OCI-LY1 (cell line): Measurements from ENCODE around the gene ROR2.

Experiments used
- H2AFZ ChIP-seq: fragments of 200-600 bp; sonication (generic), shearing (Covaris generic); 2 replicates; pipeline ENCODE4 v1.6.0; 2014; ENCODE audit warnings: antibody characterized with exemption, mild to moderate bottlenecking, low read length
- H3F3A ChIP-seq: fragments of 200-600 bp; sonication (generic), shearing (Covaris generic); 2 replicates; pipeline ENCODE4 v1.6.0; 2014; ENCODE audit warnings: mild to moderate bottlenecking, antibody characterized with exemption, low read length, moderate library complexity; ENCODE audit not compliant: insufficient read depth
- H3K27ac ChIP-seq: fragments of 200-600 bp; sonication (generic); 2 replicates; pipeline ENCODE4 v1.5.1; 2014; ENCODE audit warnings: low read length, mixed run types, mild to moderate bottlenecking, low read depth; ENCODE audit not compliant: poor library complexity, severe bottlenecking
- H3K27me3 ChIP-seq: fragments of 200-600 bp; sonication (generic); 2 replicates; pipeline ENCODE4 v1.6.0; 2014; ENCODE audit warnings: antibody characterized with exemption, mild to moderate bottlenecking, low read length, moderate library complexity; ENCODE audit not compliant: insufficient read depth
- H3K36me3 ChIP-seq: fragments of 200-600 bp; sonication (generic); 2 replicates; pipeline ENCODE4 v1.6.1; 2014; ENCODE audit warnings: mild to moderate bottlenecking, antibody characterized with exemption, low read length, moderate library complexity, mixed read lengths; ENCODE audit not compliant: insufficient read depth
- H3K4me1 ChIP-seq: fragments of 200-600 bp; sonication (generic); 2 replicates; pipeline ENCODE4 v1.5.1; 2014; ENCODE audit warnings: mild to moderate bottlenecking, low read length, moderate library complexity; ENCODE audit not compliant: insufficient read depth, severe bottlenecking
- H3K4me2 ChIP-seq: fragments of 200-600 bp; sonication (generic), shearing (Covaris generic); 2 replicates; pipeline ENCODE4 v1.6.1; 2014; ENCODE audit warnings: low read length
- H3K4me3 ChIP-seq: fragments of 200-600 bp; sonication (generic); 2 replicates; pipeline ENCODE4 v1.5.1; 2014; ENCODE audit warnings: low read length, low read depth, mild to moderate bottlenecking, mixed read lengths; ENCODE audit not compliant: poor library complexity, severe bottlenecking
- H3K79me2 ChIP-seq: fragments of 200-600 bp; shearing (Covaris generic); 2 replicates; pipeline ENCODE4 v1.6.1; 2016; ENCODE audit warnings: mixed run types, low read length, mixed read lengths; ENCODE audit not compliant: insufficient read depth
- H3K9ac ChIP-seq: fragments of 200-600 bp; sonication (generic), shearing (Covaris generic); 2 replicates; pipeline ENCODE4 v1.6.1; 2014; ENCODE audit warnings: mild to moderate bottlenecking, low read length, mixed read lengths
- H3K9me2 ChIP-seq: fragments of 200-600 bp; sonication (generic), shearing (Covaris generic); 2 replicates; pipeline ENCODE4 v1.6.1; 2014; ENCODE audit warnings: low read depth, mild to moderate bottlenecking, low read length, mixed read lengths
- H3K9me3 ChIP-seq: fragments of 200-600 bp; shearing (Covaris generic); 2 replicates; pipeline ENCODE4 v1.6.1; 2014; ENCODE audit warnings: low read length, mixed read lengths
- H4K20me1 ChIP-seq: fragments of 200-600 bp; sonication (generic), shearing (Covaris generic); 2 replicates; pipeline ENCODE4 v1.6.0; 2016; ENCODE audit warnings: mild to moderate bottlenecking, low read length; ENCODE audit not compliant: insufficient read depth
- CTCF ChIP-seq: fragments of 200-600 bp; sonication (generic), shearing (Covaris generic); IDR thresholded peaks from 2 replicates; pipeline ENCODE4 v1.5.1; 2017; ENCODE audit warnings: mild to moderate bottlenecking, antibody characterized with exemption, low read length, moderate library complexity, mixed read lengths
- EZH2 ChIP-seq: fragments of 200-600 bp; sonication (generic), shearing (Covaris generic); IDR thresholded peaks from 2 replicates; pipeline ENCODE4 v1.8.0; 2017; ENCODE audit warnings: borderline replicate concordance, mixed run types, mild to moderate bottlenecking, antibody characterized with exemption, low read length, moderate library complexity, mixed read lengths

ROR2 gene

GRCh38 chr9:91933556-91934352, 16.3 kb downstream of the ROR2 start:
- no peak overlapping the region for H3K4me2 ChIP-seq
- no peak for TF ChIP-seq EZH2
- no peak for TF ChIP-seq CTCF
- H3K36me3 ChIP-seq, result no peaks in the 10 kb centered on the region; the same call in 1 of the 2 replicates
- H3K27me3 ChIP-seq, result no peaks in the 10 kb centered on the region; the same call in 1 of the 2 replicates
- no peaks in the 10 kb centered on the region for H3F3A ChIP-seq
- no peak overlapping the region for H3K9ac ChIP-seq
- no peak overlapping the region for H2AFZ ChIP-seq
- no peak overlapping the region for H3K27ac ChIP-seq
- H3K9me3 ChIP-seq, result peaks cover 19% of the 10 kb centered on the region
- H3K79me2 ChIP-seq, result no peaks in the 10 kb centered on the region
- no peaks in the 10 kb centered on the region for H3K4me1 ChIP-seq
- no peaks in the 10 kb centered on the region for H3K9me2 ChIP-seq
- no peak overlapping the region for H3K4me3 ChIP-seq
- no peaks in the 10 kb centered on the region for H4K20me1 ChIP-seq

- TF ChIP-seq CTCF (no peak), EZH2 (no peak)
These were observed 19.6 kb downstream of the ROR2 start for GRCh38 chr9:91930475-91930874.

GRCh38 chr9:91929331-91929730, 20.7 kb downstream of the ROR2 start:
- Histone ChIP-seq H3K79me2 (no peaks in the 10 kb centered on the region), H3F3A (no peaks in the 10 kb centered on the region), H3K9me3 (peaks cover 19% of the 10 kb centered on the region), H3K9ac (no peak overlapping the region), H3K27ac (no peak overlapping the region), H3K36me3 (no peaks in the 10 kb centered on the region; the same call in 1 of the 2 replicates), H3K27me3 (no peaks in the 10 kb centered on the region; the same call in 1 of the 2 replicates), H4K20me1 (no peaks in the 10 kb centered on the region), H3K4me3 (no peak overlapping the region), H2AFZ (no peak overlapping the region), H3K4me2 (no peak overlapping the region), H3K9me2 (no peaks in the 10 kb centered on the region), H3K4me1 (no peaks in the 10 kb centered on the region)
- TF ChIP-seq CTCF (no peak), EZH2 (no peak)

More at GRCh38 chr9:91930475-91930874, 19.6 kb downstream of the ROR2 start:
- no peak overlapping the region for H3K4me3 ChIP-seq
- H3F3A ChIP-seq, result no peaks in the 10 kb centered on the region
- H3K79me2 ChIP-seq, result no peaks in the 10 kb centered on the region
- H3K9ac ChIP-seq, result no peak overlapping the region
- no peaks in the 10 kb centered on the region; the same call in 1 of the 2 replicates for H3K36me3 ChIP-seq
- H3K4me1 ChIP-seq, result no peaks in the 10 kb centered on the region
- no peak overlapping the region for H3K27ac ChIP-seq
- no peaks in the 10 kb centered on the region; the same call in 1 of the 2 replicates for H3K27me3 ChIP-seq
- H3K4me2 ChIP-seq, result no peak overlapping the region
- no peaks in the 10 kb centered on the region for H4K20me1 ChIP-seq
- peaks cover 19% of the 10 kb centered on the region for H3K9me3 ChIP-seq
- no peak overlapping the region for H2AFZ ChIP-seq
- H3K9me2 ChIP-seq, result no peaks in the 10 kb centered on the region
